Fibroblast of skin of right biceps (primary cell): ENCODE measurements around the gene DPYSL4.

Source experiments
- DNase-seq: peaks from one replicate; pipeline ENCODE4 v3.0.0-alpha.2; 2013

The DPYSL4 gene

GRCh38 chr10:132164761-132165278 is 21.9 kb upstream of the DPYSL4 start:
- no peak for DNase-seq

DNA sequence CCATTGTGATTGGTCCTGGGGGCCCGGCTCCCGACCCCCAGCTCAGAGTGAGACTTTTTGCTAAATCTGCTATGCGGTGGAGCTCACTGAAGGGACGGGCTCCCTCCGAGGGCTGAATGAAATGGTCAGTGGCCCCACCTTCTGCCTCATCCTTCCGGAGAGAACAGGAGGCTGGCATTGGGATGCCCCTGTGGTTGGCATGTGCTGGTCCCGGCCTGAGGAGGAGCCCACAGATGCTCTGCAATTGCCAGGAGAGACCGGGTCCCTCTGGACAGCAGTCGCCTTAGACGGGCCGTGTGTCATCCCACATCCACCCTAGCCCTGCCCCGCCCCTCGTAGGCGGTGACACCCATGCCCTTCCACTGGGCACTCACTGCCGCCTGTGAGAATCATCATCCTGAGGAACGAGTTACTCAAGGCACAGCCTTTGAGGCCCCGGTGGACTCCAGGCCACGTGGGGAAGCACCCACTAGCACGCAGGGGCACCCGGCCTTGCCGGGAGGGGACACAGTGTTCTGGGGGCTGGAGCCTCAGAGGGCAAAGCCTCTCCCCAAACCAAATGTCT is 21.2 kb upstream of the DPYSL4 start:
- no peak for DNase-seq

DNA sequence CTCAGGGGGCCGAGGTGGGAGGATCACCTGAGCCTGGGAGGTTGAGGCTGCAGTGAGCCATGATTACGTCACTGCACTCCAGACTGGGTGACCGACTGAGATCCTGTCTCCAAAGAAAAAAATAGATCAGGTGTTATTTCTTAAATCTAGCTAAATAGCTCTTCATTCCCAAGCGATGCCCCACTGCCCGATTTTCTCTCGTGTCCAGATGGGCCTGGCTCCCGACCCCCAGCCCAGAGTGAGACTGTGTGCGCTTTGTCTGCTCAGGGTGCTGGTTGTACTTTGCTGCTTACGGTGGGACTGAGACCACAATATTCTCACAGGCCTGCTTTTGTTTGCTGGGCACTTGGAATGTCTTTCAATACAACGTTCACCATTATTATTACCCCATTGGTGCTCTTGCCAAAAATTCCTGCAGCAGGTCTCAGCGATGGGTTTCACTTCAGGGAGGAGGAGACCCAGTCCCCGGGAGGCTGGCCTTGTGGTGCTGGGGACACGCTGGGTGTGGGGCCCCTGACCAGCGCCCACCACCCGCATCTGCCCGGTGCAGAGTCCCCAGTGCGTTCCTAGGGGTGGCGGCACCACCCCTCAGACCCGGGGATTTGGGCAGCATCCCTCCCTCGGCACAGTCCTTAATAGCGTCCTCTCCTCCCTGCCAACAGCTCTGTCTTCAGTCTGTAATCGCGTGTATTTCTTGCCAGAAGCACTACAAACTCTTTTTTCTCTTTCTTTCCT is 20.4 kb upstream of the DPYSL4 start:
- DNase-seq: no peak

GRCh38 chr10:132167041-132167674 is 19.6 kb upstream of the DPYSL4 start:
- DNase-seq: no peak

DNA sequence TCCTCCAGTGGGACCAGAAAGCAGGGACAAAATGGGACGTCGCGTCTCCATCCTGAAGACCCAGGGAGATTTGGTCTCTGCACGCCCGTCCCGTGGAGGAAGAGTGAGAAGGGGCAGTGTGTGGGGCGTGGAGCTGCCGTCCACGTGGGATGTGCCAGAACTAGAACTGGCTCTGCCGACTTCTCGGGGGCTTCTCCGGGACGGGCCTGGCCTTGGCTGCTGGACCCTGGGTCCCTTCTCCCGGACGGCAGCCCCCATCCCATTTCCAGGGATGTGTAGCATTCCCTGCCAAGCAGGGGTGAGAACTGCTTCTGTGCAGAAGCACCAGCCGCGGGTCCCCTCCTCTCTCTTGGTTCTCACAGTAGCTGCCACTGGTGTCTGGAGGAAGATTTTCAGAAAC is 18.8 kb upstream of the DPYSL4 start:
- no peak for DNase-seq

GRCh38 chr10:132168571-132169030 is 18.1 kb upstream of the DPYSL4 start:
- no peak for DNase-seq

DNA sequence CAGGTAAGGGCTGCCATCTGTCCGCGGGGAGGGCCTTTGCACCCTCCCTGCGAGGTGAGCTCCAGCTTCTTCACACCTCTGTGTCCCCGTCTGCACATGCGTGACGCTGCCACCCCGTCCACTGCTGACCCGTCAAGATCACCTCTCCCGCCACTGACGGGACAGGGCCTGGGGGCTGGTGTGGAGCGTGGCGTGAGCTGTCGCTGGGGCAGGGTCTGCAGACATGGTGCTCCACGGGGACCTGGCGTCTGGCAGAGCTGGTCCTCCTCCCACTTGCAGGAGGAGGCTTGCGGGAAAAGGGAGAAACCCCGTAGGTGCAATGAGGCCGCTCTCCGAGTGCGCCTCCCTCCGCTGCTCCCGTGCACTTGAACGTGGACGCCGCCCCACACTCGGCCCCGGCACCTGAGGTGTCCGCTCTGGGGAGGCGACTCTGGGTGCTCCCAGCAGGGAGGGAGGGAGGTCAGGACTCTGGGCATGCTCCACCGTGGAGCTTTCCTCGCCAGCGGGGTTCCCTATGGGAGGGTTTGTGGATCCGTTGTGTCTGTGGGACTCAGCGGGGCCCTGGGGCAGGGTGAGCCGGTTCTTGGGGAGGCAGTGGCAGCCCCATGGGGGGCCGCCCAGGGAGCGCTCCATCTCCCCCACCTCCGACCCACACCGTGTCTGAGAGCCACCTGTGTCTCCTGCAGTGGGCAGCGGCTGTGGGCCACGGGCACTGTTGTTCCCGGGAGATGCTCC is 17.6 kb upstream of the DPYSL4 start:
- no peak for DNase-seq

- DNase-seq: no peak
These were observed 16.8 kb upstream of the DPYSL4 start for GRCh38 chr10:132169766-132170560.

GRCh38 chr10:132170561-132171361 is 16.0 kb upstream of the DPYSL4 start:
- DNase-seq: no peak

GRCh38 chr10:132172091-132173066 is 14.4 kb upstream of the DPYSL4 start:
- DNase-seq: no peak

DNA sequence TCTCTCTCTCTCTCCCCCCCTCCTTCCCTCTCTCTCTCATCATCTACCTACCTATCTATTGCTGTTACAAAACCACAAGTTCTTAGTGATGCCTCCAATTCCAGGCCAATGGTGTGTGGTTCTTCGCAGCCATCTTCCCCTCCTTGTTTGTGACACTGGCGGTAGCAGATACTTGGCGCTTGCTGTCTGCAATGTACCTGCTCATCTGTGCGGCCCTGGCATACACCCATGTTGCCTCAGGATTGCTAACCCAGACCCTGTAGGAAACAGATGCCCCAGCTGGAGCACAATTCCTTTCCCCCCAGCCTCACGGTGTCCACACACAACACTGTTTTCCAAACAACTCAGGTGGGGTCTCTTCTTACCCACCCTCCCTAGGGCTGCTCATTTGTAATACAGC is 13.6 kb upstream of the DPYSL4 start:
- no peak for DNase-seq

- no peak for DNase-seq
These were observed 12.5 kb upstream of the DPYSL4 start for GRCh38 chr10:132174237-132174636.

- DNase-seq: no peak
These were observed 11.3 kb upstream of the DPYSL4 start for GRCh38 chr10:132175408-132175807.

DNA sequence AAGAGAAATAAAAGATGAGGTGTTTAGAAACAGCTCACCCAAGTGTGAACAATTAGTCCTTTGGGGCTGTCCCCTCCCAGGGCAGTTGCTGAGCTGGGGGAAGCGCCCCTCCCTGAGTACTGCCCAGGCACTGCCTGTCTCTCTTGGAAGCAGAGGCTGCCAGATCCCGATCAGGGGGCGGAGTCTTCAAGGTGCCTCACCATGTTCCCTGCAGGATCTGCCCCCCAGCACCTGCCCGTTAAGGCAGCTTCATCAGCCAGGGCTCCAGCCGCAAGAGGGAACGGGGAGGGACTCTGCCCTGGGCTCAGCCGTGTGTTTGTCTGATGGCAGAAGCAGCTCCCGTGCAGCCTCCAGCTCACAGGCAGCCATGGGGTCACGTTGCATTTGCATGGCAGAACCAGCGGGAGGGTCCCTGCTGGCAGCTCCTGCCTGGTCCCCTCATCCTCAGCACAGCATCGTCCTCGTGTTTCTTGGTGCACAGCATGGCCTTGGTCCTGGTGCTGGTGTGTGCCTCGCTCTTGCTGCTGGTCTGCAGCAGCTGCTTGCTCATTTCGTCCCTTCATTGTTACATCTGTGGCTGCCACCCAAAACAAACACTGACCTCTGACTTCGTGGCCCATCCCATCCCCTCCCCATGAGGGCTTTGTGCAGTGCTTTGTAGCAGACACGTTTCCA is 10.7 kb upstream of the DPYSL4 start:
- DNase-seq: no peak

DNA sequence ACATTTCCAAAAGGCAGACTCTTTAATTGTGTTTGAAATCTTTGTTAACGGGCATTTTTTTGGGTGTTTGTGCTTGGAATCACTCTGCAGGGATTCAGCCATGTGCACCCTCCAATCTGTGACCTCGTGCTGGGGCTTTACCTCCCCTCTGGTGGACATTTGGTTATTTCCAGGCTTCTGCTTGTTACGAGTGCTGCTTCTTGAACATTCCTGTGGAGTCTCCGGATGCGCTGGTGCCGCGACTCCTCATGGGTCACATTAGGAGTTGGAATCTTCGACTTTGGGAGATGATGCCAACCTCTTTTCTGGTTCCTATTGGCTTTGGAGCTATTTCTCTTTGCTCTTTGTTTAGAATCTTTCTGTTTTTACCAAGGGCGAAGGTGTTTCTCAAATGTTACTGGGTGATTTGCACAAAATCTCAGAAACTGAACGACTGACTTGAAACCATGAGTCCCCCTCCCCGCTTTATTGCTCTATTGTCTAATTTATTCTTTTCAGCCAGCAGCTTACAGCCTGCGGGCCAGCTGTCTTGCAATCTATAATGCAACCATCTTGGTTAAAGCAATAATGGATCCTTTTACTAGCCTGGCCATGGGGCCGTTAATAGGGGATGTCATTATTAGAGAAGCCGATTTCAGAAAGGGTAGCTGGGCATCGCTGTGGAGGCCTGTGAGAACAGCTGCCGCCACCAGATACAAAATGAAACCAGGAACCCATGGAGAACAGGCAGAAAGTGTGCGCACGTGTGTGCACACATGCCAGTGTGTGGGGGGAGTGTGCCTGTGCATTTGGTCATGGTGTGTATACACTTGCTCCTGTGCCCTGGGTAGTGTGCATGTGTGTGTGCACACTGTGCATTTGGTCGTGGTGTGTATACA is 9.9 kb upstream of the DPYSL4 start:
- DNase-seq: no peak

DNA sequence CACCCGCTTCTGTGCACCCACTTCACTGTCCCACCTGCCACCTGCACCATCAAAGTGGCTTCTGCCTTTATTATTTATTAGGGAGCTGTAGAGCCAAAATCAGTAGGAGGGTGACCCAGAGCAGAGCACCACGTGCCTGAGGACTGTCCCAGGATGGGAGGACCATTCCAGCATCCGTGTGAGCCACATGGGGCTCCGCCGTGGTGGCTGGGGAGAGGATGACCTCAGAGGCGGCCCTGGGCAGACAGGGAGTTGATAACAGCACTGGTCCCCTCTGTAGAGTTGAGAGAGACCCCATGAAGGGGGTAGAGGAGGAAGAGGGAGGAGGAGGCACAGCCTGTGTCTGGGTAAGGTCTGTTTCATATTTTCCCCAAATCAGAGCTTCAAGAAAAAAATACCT is 8.7 kb upstream of the DPYSL4 start:
- DNase-seq: no peak

DNA sequence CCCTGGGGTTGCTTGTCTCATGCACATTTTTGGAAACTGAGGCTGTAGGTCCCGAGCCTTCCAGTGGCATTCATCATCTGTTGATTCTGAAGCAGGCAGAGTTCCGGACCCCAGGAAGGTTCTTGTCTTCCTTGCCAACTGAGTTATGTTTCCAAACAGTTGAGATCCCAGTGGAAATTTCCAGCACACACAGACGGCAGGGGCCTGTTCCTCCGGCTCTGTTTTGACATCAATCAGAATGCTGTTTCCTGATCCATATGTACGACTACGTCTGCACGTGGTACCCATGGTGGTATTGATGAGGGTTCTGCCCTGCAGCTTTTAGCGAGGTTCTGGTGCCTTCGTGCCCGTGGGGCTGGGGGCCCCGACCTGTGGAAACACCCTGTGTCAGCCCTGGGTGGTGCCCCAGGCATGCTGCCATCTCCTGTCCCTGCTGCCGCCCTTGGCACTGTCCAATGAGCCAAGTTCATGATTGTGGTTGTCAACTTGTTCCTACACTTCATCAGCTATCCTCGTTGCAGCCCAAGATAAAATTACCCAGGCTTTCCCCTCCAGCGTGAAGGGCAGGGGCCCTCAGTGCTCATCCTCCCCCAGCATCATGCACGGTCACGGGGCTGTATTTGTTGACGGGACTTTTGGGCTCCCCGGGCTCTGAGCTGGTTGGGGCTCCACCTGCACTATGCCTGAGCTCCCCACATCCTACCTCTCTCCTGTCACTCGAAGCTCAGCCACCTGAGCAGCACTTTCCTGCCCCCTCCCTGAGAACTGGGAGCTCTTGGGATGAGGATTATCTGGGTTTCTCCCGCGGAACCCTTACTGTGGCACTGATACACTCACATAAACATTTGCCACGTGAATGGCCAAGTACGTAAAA is 7.8 kb upstream of the DPYSL4 start:
- DNase-seq: no peak
